NCI-H82 (cell line): ENCODE measurements around the gene GPS2.
"Not testable (repeated sequence)": the region's sequence is repeated elsewhere in the genome, so short reads cannot be mapped to it uniquely, and the experiment has no call there.

Experiments used
- DNase-seq: peaks from one replicate; lab custom pipeline; 2025; lab: John Stamatoyannopoulos, UW

The GPS2 gene

GRCh38 chr17:7314719-7315569 is at the start of gene GPS2:
GPS2 (minus strand) TSS chr17:7315360; CDS start chr17:7315052, 308 bp downstream.
- peak; percentile 93 for DNase-seq

GRCh38 chr17:7363311-7363710 is 48.2 kb upstream of the GPS2 start:
- DNase-seq: no peak

- DNase-seq: no peak
These were observed 46.7 kb upstream of the GPS2 start for GRCh38 chr17:7361906-7362305.

- no peak for DNase-seq
These were observed 42.2 kb upstream of the GPS2 start for GRCh38 chr17:7357381-7357780.

- DNase-seq: no peak
These were observed 41.6 kb upstream of the GPS2 start for GRCh38 chr17:7356756-7357155.

- DNase-seq: peak; percentile 93
These were observed 41.0 kb upstream of the GPS2 start for GRCh38 chr17:7356072-7356549.

GRCh38 chr17:7355573-7355972 is 40.4 kb upstream of the GPS2 start:
- DNase-seq: no peak

- DNase-seq: no peak
These were observed 39.9 kb upstream of the GPS2 start, which contains the start of gene TMEM95 for GRCh38 chr17:7355053-7355452. TMEM95 (plus strand) TSS chr17:7355156; CDS start chr17:7355205, 49 bp downstream.

- peak; percentile 27 for DNase-seq
These were observed 39.2 kb upstream of the GPS2 start for GRCh38 chr17:7354262-7354843.

GRCh38 chr17:7352910-7353635 is 37.9 kb upstream of the GPS2 start:
- no peak for DNase-seq

GRCh38 chr17:7352503-7352889 is 37.3 kb upstream of the GPS2 start:
- DNase-seq: no peak

- peak; percentile 81 for DNase-seq
These were observed 36.7 kb upstream of the GPS2 start, which contains the start of gene KCTD11 for GRCh38 chr17:7351665-7352502. KCTD11 (plus strand) TSS chr17:7352162.

- DNase-seq: no peak
These were observed 33.5 kb upstream of the GPS2 start for GRCh38 chr17:7348478-7349242.

- no peak for DNase-seq
These were observed 32.7 kb upstream of the GPS2 start for GRCh38 chr17:7347630-7348477.

GRCh38 chr17:7346761-7347614 is 31.8 kb upstream of the GPS2 start:
- DNase-seq: no peak

- DNase-seq: no peak
These were observed 28.1 kb upstream of the GPS2 start for GRCh38 chr17:7343250-7343649.

GRCh38 chr17:7341842-7342241 is 26.7 kb upstream of the GPS2 start:
- no peak for DNase-seq

GRCh38 chr17:7340179-7340578 is 25.0 kb upstream of the GPS2 start:
- DNase-seq: no peak

GRCh38 chr17:7337600-7337999 is 22.4 kb upstream of the GPS2 start:
- not testable (repeated sequence) for DNase-seq
